ENCODE results near the gene ATRX.

DNA sequence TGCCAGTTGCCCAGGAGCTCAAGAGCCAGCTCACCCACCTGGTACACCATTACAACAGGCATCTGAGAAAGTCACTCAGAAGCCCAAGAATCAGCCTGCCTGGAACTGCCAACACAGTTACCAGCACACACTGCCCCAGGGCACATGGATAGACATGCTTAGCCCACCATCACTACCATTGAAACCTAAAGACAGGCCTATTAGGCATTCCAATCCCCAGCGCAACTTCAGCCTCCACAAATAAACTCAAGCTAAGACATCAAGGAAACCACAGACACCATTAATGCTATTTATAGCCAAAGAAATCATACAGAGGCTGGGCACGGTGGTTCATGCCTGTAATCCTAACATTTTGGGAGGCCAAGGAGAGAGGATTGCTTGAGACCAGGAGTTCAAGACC is 42.3 kb downstream of the ATRX start:
- TF ChIP-seq CTCF (IDR thresholded peaks at IDR 0.05) (no peak), REST (IDR thresholded peaks at IDR 0.05; ENCODE audit: insufficient read depth in 1 of 2, low read depth in 2 of 2, low read length in 1 of 2) (no peak), POLR2AphosphoS5 (IDR thresholded peaks at IDR 0.05; ENCODE audit: low read depth, low read length) (no peak), TCF7L2 (IDR thresholded peaks at IDR 0.05; ENCODE audit: low read depth, low read length) (no peak)

All from Panc1 (cell line).